Fibroblast of villous mesenchyme (primary cell): ENCODE measurements around the gene TEX2. TPM values are rescaled to one million over a fixed set of nuclear protein-coding genes. Genes with fewer than 3 reads are reported as not detected.

ENCODE experiments used
- DNase-seq: peaks from one replicate; pipeline ENCODE4 v3.0.0-alpha.2; 2010; ENCODE audit warnings: low read depth
- H3K4me3 ChIP-seq: 2 replicates; pipeline ENCODE4 v1.5.1; 2011; ENCODE audit warnings: low read depth, mild to moderate bottlenecking, low read length
- CTCF ChIP-seq: IDR thresholded peaks from 2 replicates; pipeline ENCODE4 v1.5.1; 2012; ENCODE audit warnings: low read depth, mild to moderate bottlenecking, low read length; ENCODE audit not compliant: insufficient read depth
- total RNA-seq: library from RNA; depleted of rRNA; stranded (reverse); fragments of >200 nt; gene quantifications from 2 replicates; pipeline ENCODE4 v1.2.3, GENCODE V29; 2012

Gene TEX2
- total RNA-seq, 1 donor = 45.8 TPM

- H3K4me3 ChIP-seq = no peak overlapping the region
- TF ChIP-seq CTCF = no peak
- no peak for DNase-seq
Observed at GRCh38 chr17:64149196-64149595, 113.9 kb downstream of the TEX2 start.

GRCh38 chr17:64148699-64149098 is 114.4 kb downstream of the TEX2 start:
- no peak for DNase-seq
- no peak for TF ChIP-seq CTCF
- no peak overlapping the region for H3K4me3 ChIP-seq

GRCh38 chr17:64148017-64148631 is 114.9 kb downstream of the TEX2 start:
- no peak overlapping the region for H3K4me3 ChIP-seq
- TF ChIP-seq CTCF = no peak
- peak; percentile 81 for DNase-seq

- TF ChIP-seq CTCF = no peak
- peak; percentile 66 for DNase-seq
- peak overlapping the region; percentile 85 for H3K4me3 ChIP-seq
Observed at GRCh38 chr17:64147110-64148016, 115.7 kb downstream of the TEX2 start.

- DNase-seq = peak; percentile 75
- peak overlapping the region; percentile 85 for H3K4me3 ChIP-seq
- no peak for TF ChIP-seq CTCF
Observed at GRCh38 chr17:64146418-64147109, 116.5 kb downstream of the TEX2 start.

GRCh38 chr17:64145751-64146417 is 117.2 kb downstream of the TEX2 start:
- H3K4me3 ChIP-seq = peak overlapping the region; percentile 85
- TF ChIP-seq CTCF = no peak
- peak; percentile 100 for DNase-seq
